CD4-positive, alpha-beta T cell (primary cell): ENCODE measurements around the gene NKAIN4. TPM values are rescaled to one million over a fixed set of nuclear protein-coding genes. Genes with fewer than 3 reads are reported as not detected.

Source experiments
- ATAC-seq: fragments of 200-7000 bp; cut with Tn5 transposase; one replicate; pipeline ENCODE4 v1.10.0; 2022; ENCODE audit warnings: mild to moderate bottlenecking; ENCODE audit not compliant: poor library complexity
- CTCF ChIA-PET: fragments of 350-600 bp; sonication (Branson Sonifier 250); formaldehyde crosslinking; loops from one replicate; lab custom pipeline; 2021; ENCODE audit warnings: antibody characterized with exemption, inconsistent platforms; lab: Charles Lee
- POLR2A ChIA-PET: fragments of 350-600 bp; sonication (Branson Sonifier 250); formaldehyde crosslinking; loops from one replicate; lab custom pipeline; 2021; ENCODE audit warnings: antibody characterized with exemption, inconsistent platforms; lab: Charles Lee
- DNase-seq, 14 experiments: peaks; one replicate each; pipeline ENCODE4 v3.0.0-alpha.2; 2013 to 2020; ENCODE audit warnings: mixed read lengths in 2 of 14
- H3K27ac ChIP-seq, 2 donors: one replicate each; pipeline versions ENCODE4 v1.5.1 to v1.7.0; 2013; ENCODE audit warnings: low read length in 2 of 2, low read depth in 1 of 2, mild to moderate bottlenecking in 1 of 2
- H3K27me3 ChIP-seq, 2 experiments: 1 replicate in 1 of 2; 2 replicates in 1 of 2; pipeline versions ENCODE4 v1.6.1 to v1.7.0; 2013; ENCODE audit warnings: low read length in 2 of 2, control low read depth in 1 of 2, mild to moderate bottlenecking in 1 of 2, moderate library complexity in 1 of 2; ENCODE audit not compliant: insufficient read depth in 2 of 2, control insufficient read depth in 1 of 2
- H3K36me3 ChIP-seq: one replicate; pipeline ENCODE4 v1.6.1; 2013; ENCODE audit warnings: low read length, control low read depth; ENCODE audit not compliant: insufficient read depth
- H3K4me1 ChIP-seq: one replicate; pipeline ENCODE4 v1.6.1; 2013; ENCODE audit warnings: low read length, control low read depth; ENCODE audit not compliant: insufficient read depth
- H3K4me3 ChIP-seq: one replicate; pipeline ENCODE4 v1.5.1; 2013; ENCODE audit warnings: mild to moderate bottlenecking, low read length, moderate library complexity
- H3K9me3 ChIP-seq, 2 experiments: 1 replicate in 1 of 2; 2 replicates in 1 of 2; pipeline versions ENCODE4 v1.6.1 to v1.7.0; 2013; ENCODE audit warnings: low read length in 2 of 2, mild to moderate bottlenecking in 2 of 2, control low read depth in 1 of 2, moderate library complexity in 1 of 2; ENCODE audit not compliant: control insufficient read depth in 1 of 2, insufficient read depth in 1 of 2
- H3K27ac Mint-ChIP-seq: one replicate; pipeline ENCODE4 v1.8.0; 2020; ENCODE audit warnings: mixed read lengths
- H3K27me3 Mint-ChIP-seq: one replicate; pipeline ENCODE4 v1.8.0; 2021; ENCODE audit warnings: mixed read lengths
- H3K36me3 Mint-ChIP-seq: one replicate; pipeline ENCODE4 v1.8.0; 2021; ENCODE audit warnings: low read depth, mixed read lengths
- H3K4me1 Mint-ChIP-seq: one replicate; pipeline ENCODE4 v1.8.0; 2021; ENCODE audit warnings: low read depth, mixed read lengths
- H3K4me3 Mint-ChIP-seq: one replicate; pipeline ENCODE4 v1.8.0; 2020; ENCODE audit warnings: mild to moderate bottlenecking, mixed read lengths
- H3K9me3 Mint-ChIP-seq: one replicate; pipeline ENCODE4 v1.8.0; 2020; ENCODE audit warnings: mixed read lengths
- intact Hi-C, 2 experiments: fragments of 100-400 bp; cut with DNase I in 1 of 2; cut with micrococcal nuclease in 1 of 2; formaldehyde crosslinking; loops; one replicate each; pipeline versions ENCODE4 v1.15.1 to v1.9.0; 2023 to 2025; cut with DNase I, micrococcal nuclease
- total RNA-seq, 174 experiments: library from RNA in 2 of 174; stranded (reverse) in 2 of 174; gene quantifications; one replicate each; pipeline ENCODE4 v1.2.3 and lab custom pipeline; 2021 to 2026
- TF ChIP-seq, protein P1 (sequence below): fragments of 200-600 bp; IDR thresholded peaks from one replicate; pipeline ENCODE4 v1.8.0; 2022; ENCODE audit warnings: antibody characterized with exemption, mild to moderate bottlenecking

The NKAIN4 gene
- total RNA-seq, 2 experiments from 2014 or later: not detected

DNA sequence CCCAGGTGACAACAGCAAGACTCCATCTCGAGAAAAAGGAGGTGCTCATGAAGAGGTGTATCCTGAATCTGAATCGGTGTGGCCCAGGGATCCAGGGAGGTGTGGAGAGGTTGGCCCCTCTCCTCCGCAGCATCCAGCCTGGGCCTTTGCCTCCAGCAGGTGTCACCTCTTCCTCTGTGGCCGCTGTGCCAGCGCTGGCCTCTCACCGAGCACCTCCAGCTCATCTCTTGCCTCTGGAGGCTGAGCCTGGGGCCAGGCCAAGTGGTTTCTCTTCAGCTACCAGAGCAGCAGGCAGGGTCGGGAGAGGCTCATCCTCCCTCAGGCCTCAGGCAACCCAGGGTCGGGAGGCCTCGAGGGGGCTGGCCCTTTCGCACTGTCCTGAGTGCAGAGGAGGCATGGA, 37.5 kb upstream of the NKAIN4 start:
- no peak overlapping the region for H3K27ac Mint-ChIP-seq
- no peak overlapping the region for H3K27ac ChIP-seq
- H3K4me1 Mint-ChIP-seq: peaks cover 13% of the 10 kb centered on the region
- TF ChIP-seq, protein P1, sequence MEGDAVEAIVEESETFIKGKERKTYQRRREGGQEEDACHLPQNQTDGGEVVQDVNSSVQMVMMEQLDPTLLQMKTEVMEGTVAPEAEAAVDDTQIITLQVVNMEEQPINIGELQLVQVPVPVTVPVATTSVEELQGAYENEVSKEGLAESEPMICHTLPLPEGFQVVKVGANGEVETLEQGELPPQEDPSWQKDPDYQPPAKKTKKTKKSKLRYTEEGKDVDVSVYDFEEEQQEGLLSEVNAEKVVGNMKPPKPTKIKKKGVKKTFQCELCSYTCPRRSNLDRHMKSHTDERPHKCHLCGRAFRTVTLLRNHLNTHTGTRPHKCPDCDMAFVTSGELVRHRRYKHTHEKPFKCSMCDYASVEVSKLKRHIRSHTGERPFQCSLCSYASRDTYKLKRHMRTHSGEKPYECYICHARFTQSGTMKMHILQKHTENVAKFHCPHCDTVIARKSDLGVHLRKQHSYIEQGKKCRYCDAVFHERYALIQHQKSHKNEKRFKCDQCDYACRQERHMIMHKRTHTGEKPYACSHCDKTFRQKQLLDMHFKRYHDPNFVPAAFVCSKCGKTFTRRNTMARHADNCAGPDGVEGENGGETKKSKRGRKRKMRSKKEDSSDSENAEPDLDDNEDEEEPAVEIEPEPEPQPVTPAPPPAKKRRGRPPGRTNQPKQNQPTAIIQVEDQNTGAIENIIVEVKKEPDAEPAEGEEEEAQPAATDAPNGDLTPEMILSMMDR: no peak
- peaks cover 0 to 2% of the 10 kb centered on the region in 2 experiments for H3K9me3 ChIP-seq
- H3K4me1 ChIP-seq: peaks cover 25% of the 10 kb centered on the region
- no peaks in the 10 kb centered on the region for H3K9me3 Mint-ChIP-seq
- no peak overlapping the region for H3K4me3 ChIP-seq
- ATAC-seq (no peak), DNase-seq (no peak)
- H3K4me3 Mint-ChIP-seq: no peak overlapping the region
- intact Hi-C loops: no loop called here
- H3K36me3 ChIP-seq: peaks cover 16% of the 10 kb centered on the region
- peaks cover 11% of the 10 kb centered on the region for H3K27me3 Mint-ChIP-seq
- H3K36me3 Mint-ChIP-seq: peaks cover 12% of the 10 kb centered on the region
- ChIA-PET CTCF (no interaction called here), POLR2A (no interaction called here)
- H3K27me3 ChIP-seq: peaks cover 4 to 17% of the 10 kb centered on the region in 2 experiments

DNA sequence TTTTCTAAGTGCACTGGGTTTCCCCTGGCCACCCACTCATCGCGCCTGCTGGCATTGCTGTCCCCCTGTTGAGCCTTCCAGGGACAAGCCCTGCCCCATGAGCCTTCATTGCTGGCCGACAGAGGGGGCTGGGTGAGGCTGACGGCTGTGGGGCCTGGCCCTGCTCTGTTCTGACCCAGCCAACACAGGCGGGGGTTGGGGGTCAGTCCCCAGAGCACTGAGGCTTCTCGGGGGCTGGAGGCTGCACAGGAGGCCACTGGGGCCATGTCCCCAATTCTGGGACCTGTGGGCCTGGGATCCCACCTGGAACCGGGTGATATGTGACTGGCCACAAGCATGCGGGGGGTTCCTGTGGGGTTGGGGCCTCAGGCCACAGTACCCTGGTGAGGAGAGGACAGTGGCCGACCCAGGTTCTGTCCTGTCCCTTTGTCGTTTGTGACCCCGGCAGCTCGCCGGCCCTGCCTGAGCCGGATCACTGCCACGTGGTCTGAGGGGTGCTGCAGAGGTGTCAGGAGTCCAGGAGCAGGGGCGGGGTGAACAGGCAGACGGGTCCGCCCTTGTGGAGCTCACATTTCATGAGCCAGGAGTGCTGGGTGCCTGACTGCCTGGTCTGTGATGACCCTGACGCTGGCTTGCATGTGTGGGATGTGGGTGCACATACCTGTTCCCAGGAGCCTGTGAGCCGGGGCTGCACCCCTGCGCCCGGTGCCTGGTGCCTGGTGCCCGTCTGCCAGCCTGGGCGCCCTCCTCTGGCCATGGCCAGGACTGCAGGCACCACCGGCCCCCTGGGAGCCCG, 36.6 kb upstream of the NKAIN4 start:
- DNase-seq (peak; percentile 29 to 72 (median 52)), ATAC-seq (peak; percentile 69)
- no peaks in the 10 kb centered on the region for H3K9me3 Mint-ChIP-seq
- CTCF ChIA-PET: no interaction called here
- no peak overlapping the region for H3K4me3 ChIP-seq
- TF ChIP-seq, protein P1: peak; percentile 69
- H3K36me3 Mint-ChIP-seq: peaks cover 14% of the 10 kb centered on the region
- H3K36me3 ChIP-seq: peaks cover 19% of the 10 kb centered on the region
- POLR2A ChIA-PET: no interaction called here
- H3K27me3 ChIP-seq: peaks cover 0 to 9% of the 10 kb centered on the region in 2 experiments
- peaks cover 12% of the 10 kb centered on the region for H3K4me1 Mint-ChIP-seq
- no peak overlapping the region for H3K27ac Mint-ChIP-seq
- intact Hi-C loops: no loop called here
- H3K9me3 ChIP-seq: no peaks in the 10 kb centered on the region
- no peak overlapping the region for H3K4me3 Mint-ChIP-seq
- H3K4me1 ChIP-seq: peaks cover 25% of the 10 kb centered on the region
- H3K27ac ChIP-seq: no peak overlapping the region
- H3K27me3 Mint-ChIP-seq: peaks cover 11% of the 10 kb centered on the region

GRCh38 chr20:63290136-63290676, 35.9 kb upstream of the NKAIN4 start:
- intact Hi-C loops: no loop called here
- Histone ChIP-seq H3K4me1 (peaks cover 24% of the 10 kb centered on the region), H3K36me3 (peaks cover 21% of the 10 kb centered on the region), H3K27ac (no peak overlapping the region), H3K4me3 (no peak overlapping the region), H3K27me3 (peaks cover 0 to 7% of the 10 kb centered on the region in 2 experiments), H3K9me3 (no peaks in the 10 kb centered on the region)
- Mint-ChIP-seq H3K9me3 (no peaks in the 10 kb centered on the region), H3K36me3 (peaks cover 18% of the 10 kb centered on the region), H3K27me3 (peaks cover 6% of the 10 kb centered on the region), H3K27ac (no peak overlapping the region), H3K4me3 (no peak overlapping the region), H3K4me1 (peaks cover 5% of the 10 kb centered on the region)
- DNase-seq: no peak
- ChIA-PET POLR2A (no interaction called here), CTCF (no interaction called here)
- no peak for ATAC-seq
- TF ChIP-seq, protein P1: no peak
